Measurements from ENCODE around the gene SPOCK1. TPM values are rescaled to one million over a fixed set of nuclear protein-coding genes. Genes with fewer than 3 reads are reported as not detected.

SPOCK1 gene
- total RNA-seq, 1 experiment from 2014 or later = 10.9 TPM

DNA sequence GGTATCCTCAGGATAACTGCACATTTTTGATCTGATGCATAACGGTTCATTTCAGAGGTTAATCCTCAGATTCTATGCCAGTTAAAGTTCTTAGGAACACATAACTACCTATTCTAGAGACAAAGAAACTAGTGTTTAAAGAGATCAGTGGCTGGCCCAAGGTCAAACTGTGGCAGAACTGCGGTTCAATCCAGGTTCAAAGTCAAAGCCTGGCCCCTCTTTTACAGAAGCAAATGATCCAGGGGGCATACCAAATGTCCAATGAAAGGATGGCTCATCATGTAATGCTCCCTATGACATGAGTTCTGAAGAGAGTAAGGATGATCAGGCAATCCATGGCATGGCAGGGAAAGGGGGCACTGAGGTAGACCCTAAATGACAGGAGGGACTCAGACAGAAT lies 283.3 kb downstream of the SPOCK1 start:
- Histone ChIP-seq H2BK120ac (ENCODE audit: low read depth, low read length, poor library complexity, severe bottlenecking) (no peak overlapping the region), H3K4me1 (ENCODE audit: insufficient read depth, low read length) (no peaks in the 10 kb centered on the region), H4K91ac (ENCODE audit: insufficient read length, low read depth, low read length) (no peak overlapping the region), H4K5ac (ENCODE audit: insufficient read length, low read depth, low read length) (no peak overlapping the region), H3K9ac (ENCODE audit: extremely low read depth, insufficient read length, low read length) (no peak overlapping the region), H2BK20ac (ENCODE audit: low read depth, low read length, poor library complexity, severe bottlenecking) (no peak overlapping the region), H3K79me2 (ENCODE audit: insufficient read depth, low read length) (no peaks in the 10 kb centered on the region), H4K20me1 (ENCODE audit: control insufficient read depth, insufficient read depth, insufficient read length) (no peaks in the 10 kb centered on the region), H3K79me1 (ENCODE audit: insufficient read depth, low read depth, low read length, poor library complexity, severe bottlenecking) (no peaks in the 10 kb centered on the region), H3K4me2 (ENCODE audit: insufficient read depth, insufficient read length, low read length) (no peak overlapping the region), H3K23me2 (ENCODE audit: insufficient read length, low read depth, low read length, poor library complexity, severe bottlenecking) (no peaks in the 10 kb centered on the region), H3K27ac (ENCODE audit: insufficient read length, low read depth, low read length) (no peak overlapping the region), H3K56ac (ENCODE audit: insufficient read length, low read depth, low read length) (no peak overlapping the region), H4K8ac (replicated peaks; ENCODE audit: insufficient read length, low read depth, low read length) (no peak overlapping the region), H2AFZ (ENCODE audit: low read length) (no peak overlapping the region), H3K18ac (ENCODE audit: insufficient read length, low read depth, low read length) (no peak overlapping the region), H3T11ph (ENCODE audit: low read length) (no peak overlapping the region), H3K9me3 (ENCODE audit: control insufficient read depth, low read depth, low read length) (no peaks in the 10 kb centered on the region), H2BK15ac (ENCODE audit: low read depth, low read length) (no peak overlapping the region), H3K4ac (ENCODE audit: low read depth, low read length) (no peak overlapping the region), H2BK12ac (ENCODE audit: insufficient read length, low read depth, low read length) (no peak overlapping the region), H2AK5ac (ENCODE audit: insufficient read length, low read length) (no peak overlapping the region), H2BK5ac (ENCODE audit: insufficient read length, low read length) (no peak overlapping the region), H3K14ac (ENCODE audit: insufficient read depth, low read length) (no peak overlapping the region), H3K23ac (ENCODE audit: insufficient read length, low read depth, low read length) (no peak overlapping the region), H3K27me3 (ENCODE audit: insufficient read depth, low read length) (no peaks in the 10 kb centered on the region)
- TF ChIP-seq, protein P1, sequence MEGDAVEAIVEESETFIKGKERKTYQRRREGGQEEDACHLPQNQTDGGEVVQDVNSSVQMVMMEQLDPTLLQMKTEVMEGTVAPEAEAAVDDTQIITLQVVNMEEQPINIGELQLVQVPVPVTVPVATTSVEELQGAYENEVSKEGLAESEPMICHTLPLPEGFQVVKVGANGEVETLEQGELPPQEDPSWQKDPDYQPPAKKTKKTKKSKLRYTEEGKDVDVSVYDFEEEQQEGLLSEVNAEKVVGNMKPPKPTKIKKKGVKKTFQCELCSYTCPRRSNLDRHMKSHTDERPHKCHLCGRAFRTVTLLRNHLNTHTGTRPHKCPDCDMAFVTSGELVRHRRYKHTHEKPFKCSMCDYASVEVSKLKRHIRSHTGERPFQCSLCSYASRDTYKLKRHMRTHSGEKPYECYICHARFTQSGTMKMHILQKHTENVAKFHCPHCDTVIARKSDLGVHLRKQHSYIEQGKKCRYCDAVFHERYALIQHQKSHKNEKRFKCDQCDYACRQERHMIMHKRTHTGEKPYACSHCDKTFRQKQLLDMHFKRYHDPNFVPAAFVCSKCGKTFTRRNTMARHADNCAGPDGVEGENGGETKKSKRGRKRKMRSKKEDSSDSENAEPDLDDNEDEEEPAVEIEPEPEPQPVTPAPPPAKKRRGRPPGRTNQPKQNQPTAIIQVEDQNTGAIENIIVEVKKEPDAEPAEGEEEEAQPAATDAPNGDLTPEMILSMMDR (conservative IDR thresholded peaks at IDR 0.05) = no peak
- no CpG with 5 or more reads among the region's 2 CpGs for WGBS (ENCODE audit: extremely low coverage, insufficient read length, low lambda C conversion rate)
- DNase-seq = no peak
- H3K27ac Mint-ChIP-seq = no peak overlapping the region
- H3K4me3 Mint-ChIP-seq = no peak overlapping the region
- no peaks in the 10 kb centered on the region for H3K9me3 Mint-ChIP-seq
- H3K27me3 Mint-ChIP-seq (ENCODE audit: low read depth) = no peaks in the 10 kb centered on the region
- no peaks in the 10 kb centered on the region for H3K36me3 Mint-ChIP-seq (ENCODE audit: insufficient read depth in 1 of 3, low read depth in 3 of 3)
- peaks cover 0 to 4% of the 10 kb centered on the region in 2 experiments; a peak in 1 of 4 replicates for H3K4me1 Mint-ChIP-seq

Data from H9 (cell line).